Measurements from ENCODE around the gene NTM.

The NTM gene

GRCh38 chr11:131470216-131470925 lies 100.0 kb downstream of the NTM start:
- no peaks in the 10 kb centered on the region for H3K4me1 ChIP-seq (ENCODE audit: insufficient read depth, low read length, poor library complexity, severe bottlenecking)
- TF ChIP-seq EZH2phosphoT487 (IDR thresholded peaks at IDR 0.05; ENCODE audit: borderline replicate concordance) = no peak
- TF ChIP-seq, protein P1, sequence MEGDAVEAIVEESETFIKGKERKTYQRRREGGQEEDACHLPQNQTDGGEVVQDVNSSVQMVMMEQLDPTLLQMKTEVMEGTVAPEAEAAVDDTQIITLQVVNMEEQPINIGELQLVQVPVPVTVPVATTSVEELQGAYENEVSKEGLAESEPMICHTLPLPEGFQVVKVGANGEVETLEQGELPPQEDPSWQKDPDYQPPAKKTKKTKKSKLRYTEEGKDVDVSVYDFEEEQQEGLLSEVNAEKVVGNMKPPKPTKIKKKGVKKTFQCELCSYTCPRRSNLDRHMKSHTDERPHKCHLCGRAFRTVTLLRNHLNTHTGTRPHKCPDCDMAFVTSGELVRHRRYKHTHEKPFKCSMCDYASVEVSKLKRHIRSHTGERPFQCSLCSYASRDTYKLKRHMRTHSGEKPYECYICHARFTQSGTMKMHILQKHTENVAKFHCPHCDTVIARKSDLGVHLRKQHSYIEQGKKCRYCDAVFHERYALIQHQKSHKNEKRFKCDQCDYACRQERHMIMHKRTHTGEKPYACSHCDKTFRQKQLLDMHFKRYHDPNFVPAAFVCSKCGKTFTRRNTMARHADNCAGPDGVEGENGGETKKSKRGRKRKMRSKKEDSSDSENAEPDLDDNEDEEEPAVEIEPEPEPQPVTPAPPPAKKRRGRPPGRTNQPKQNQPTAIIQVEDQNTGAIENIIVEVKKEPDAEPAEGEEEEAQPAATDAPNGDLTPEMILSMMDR (conservative IDR thresholded peaks at IDR 0.05; ENCODE audit: low read length) = no peak

GRCh38 chr11:131471976-131472375 lies 101.6 kb downstream of the NTM start:
- H3K36me3 ChIP-seq (ENCODE audit: insufficient read depth, low read length) = no peaks in the 10 kb centered on the region
- H3K9me2 ChIP-seq (replicated peaks; ENCODE audit: low read depth, low read length) = no peaks in the 10 kb centered on the region
- no peaks in the 10 kb centered on the region for H3K79me2 ChIP-seq (ENCODE audit: insufficient read depth, low read length)
- no peak overlapping the region for H2AFZ ChIP-seq (ENCODE audit: low read length)
- H3K4me1 ChIP-seq (ENCODE audit: insufficient read depth, low read length, poor library complexity, severe bottlenecking) = no peaks in the 10 kb centered on the region
- no peaks in the 10 kb centered on the region for H4K20me1 ChIP-seq (ENCODE audit: insufficient read depth, low read length, poor library complexity, severe bottlenecking)
- H3K9ac ChIP-seq (ENCODE audit: low read depth, low read length, poor library complexity, severe bottlenecking) = no peak overlapping the region
- no peak overlapping the region for H3K4me2 ChIP-seq (ENCODE audit: low read depth, low read length, poor library complexity, severe bottlenecking)
- H3F3A ChIP-seq (ENCODE audit: low read depth) = no peaks in the 10 kb centered on the region
- no peak for TF ChIP-seq EZH2phosphoT487 (IDR thresholded peaks at IDR 0.05; ENCODE audit: borderline replicate concordance)
- TF ChIP-seq, protein P1 (conservative IDR thresholded peaks at IDR 0.05; ENCODE audit: low read length) = no peak
- no peaks in the 10 kb centered on the region; the same call in 1 of the 2 replicates for H3K9me3 ChIP-seq (ENCODE audit: insufficient read depth, low read depth, low read length)
- peaks cover 5% of the 10 kb centered on the region for H3K27me3 ChIP-seq (ENCODE audit: insufficient read depth, low read length, poor library complexity, severe bottlenecking)
- no peak overlapping the region for H3K4me3 ChIP-seq (ENCODE audit: low read length, poor library complexity, severe bottlenecking)

More at GRCh38 chr11:131470216-131470925, 100.0 kb downstream of the NTM start:
- H3K4me3 ChIP-seq (ENCODE audit: low read length, poor library complexity, severe bottlenecking) = no peak overlapping the region
- peaks cover 5% of the 10 kb centered on the region for H3K27me3 ChIP-seq (ENCODE audit: insufficient read depth, low read length, poor library complexity, severe bottlenecking)
- no peaks in the 10 kb centered on the region for H3K9me2 ChIP-seq (replicated peaks; ENCODE audit: low read depth, low read length)
- H3K79me2 ChIP-seq (ENCODE audit: insufficient read depth, low read length) = no peaks in the 10 kb centered on the region
- H4K20me1 ChIP-seq (ENCODE audit: insufficient read depth, low read length, poor library complexity, severe bottlenecking) = no peaks in the 10 kb centered on the region
- no peaks in the 10 kb centered on the region; the same call in 1 of the 2 replicates for H3K9me3 ChIP-seq (ENCODE audit: insufficient read depth, low read depth, low read length)
- no peak overlapping the region for H2AFZ ChIP-seq (ENCODE audit: low read length)
- no peaks in the 10 kb centered on the region for H3F3A ChIP-seq (ENCODE audit: low read depth)
- no peaks in the 10 kb centered on the region for H3K36me3 ChIP-seq (ENCODE audit: insufficient read depth, low read length)
- no peak overlapping the region for H3K4me2 ChIP-seq (ENCODE audit: low read depth, low read length, poor library complexity, severe bottlenecking)
- H3K9ac ChIP-seq (ENCODE audit: low read depth, low read length, poor library complexity, severe bottlenecking) = no peak overlapping the region

GRCh38 chr11:131474947-131475346 lies 104.5 kb downstream of the NTM start:
- H3K4me3 ChIP-seq (ENCODE audit: low read length, poor library complexity, severe bottlenecking) = no peak overlapping the region
- no peaks in the 10 kb centered on the region for H3K79me2 ChIP-seq (ENCODE audit: insufficient read depth, low read length)
- H3K9me2 ChIP-seq (replicated peaks; ENCODE audit: low read depth, low read length) = no peaks in the 10 kb centered on the region
- H3K4me2 ChIP-seq (ENCODE audit: low read depth, low read length, poor library complexity, severe bottlenecking) = no peak overlapping the region
- H2AFZ ChIP-seq (ENCODE audit: low read length) = no peak overlapping the region
- peaks cover 5% of the 10 kb centered on the region for H3K27me3 ChIP-seq (ENCODE audit: insufficient read depth, low read length, poor library complexity, severe bottlenecking)
- no peaks in the 10 kb centered on the region for H3K36me3 ChIP-seq (ENCODE audit: insufficient read depth, low read length)
- H3K9me3 ChIP-seq (ENCODE audit: insufficient read depth, low read depth, low read length) = no peaks in the 10 kb centered on the region; the same call in 1 of the 2 replicates
- no peaks in the 10 kb centered on the region for H4K20me1 ChIP-seq (ENCODE audit: insufficient read depth, low read length, poor library complexity, severe bottlenecking)
- H3K9ac ChIP-seq (ENCODE audit: low read depth, low read length, poor library complexity, severe bottlenecking) = no peak overlapping the region
- no peaks in the 10 kb centered on the region for H3F3A ChIP-seq (ENCODE audit: low read depth)
- no peaks in the 10 kb centered on the region for H3K4me1 ChIP-seq (ENCODE audit: insufficient read depth, low read length, poor library complexity, severe bottlenecking)
- TF ChIP-seq, protein P1 (conservative IDR thresholded peaks at IDR 0.05; ENCODE audit: low read length) = no peak
- no peak for TF ChIP-seq EZH2phosphoT487 (IDR thresholded peaks at IDR 0.05; ENCODE audit: borderline replicate concordance)

Measured in Loucy (cell line).